COLO668 (cell line): ENCODE results near the gene NAPA.

Source experiments
- DNase-seq: peaks from one replicate; lab custom pipeline; 2025; ENCODE audit not compliant: unreplicated experiment; lab: John Stamatoyannopoulos, UW

Gene NAPA

GRCh38 chr19:47523473-47523872, 8.6 kb upstream of the NAPA start:
- DNase-seq, result peak; percentile 50

DNA sequence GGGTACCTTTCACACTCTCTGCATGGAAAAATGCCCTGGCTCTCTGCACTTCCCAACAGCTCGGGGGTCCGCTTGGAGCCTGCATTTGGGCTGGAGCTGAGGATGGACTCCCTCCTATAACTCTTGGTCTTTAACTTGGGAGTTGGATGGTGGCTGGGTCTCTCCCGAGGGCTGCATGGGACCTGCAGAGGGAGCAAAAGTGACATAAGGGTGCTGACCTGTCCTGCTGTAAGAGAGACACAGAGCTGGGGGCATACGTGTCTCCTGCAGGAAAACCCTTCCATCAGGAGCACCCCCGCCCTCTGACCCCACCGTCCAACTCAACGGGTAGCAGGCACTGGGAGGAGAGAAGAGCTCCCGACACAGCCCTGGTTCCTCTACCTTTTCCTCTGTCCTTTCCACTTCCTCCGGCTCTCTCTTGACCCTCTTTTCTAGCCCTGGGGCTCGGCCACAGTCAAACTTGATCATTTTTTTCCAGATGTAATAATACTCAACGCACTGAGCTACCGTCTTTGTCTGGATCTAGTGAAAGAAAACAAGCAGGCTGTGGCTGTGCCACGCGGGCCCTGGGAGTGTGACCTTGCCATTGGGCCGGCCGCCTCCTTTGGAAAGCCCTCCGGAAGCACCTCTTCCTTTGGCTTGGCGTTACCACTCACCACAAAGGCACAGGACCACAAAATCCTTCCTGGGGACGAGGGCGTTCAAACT, 6.8 kb upstream of the NAPA start:
- no peak for DNase-seq

DNA sequence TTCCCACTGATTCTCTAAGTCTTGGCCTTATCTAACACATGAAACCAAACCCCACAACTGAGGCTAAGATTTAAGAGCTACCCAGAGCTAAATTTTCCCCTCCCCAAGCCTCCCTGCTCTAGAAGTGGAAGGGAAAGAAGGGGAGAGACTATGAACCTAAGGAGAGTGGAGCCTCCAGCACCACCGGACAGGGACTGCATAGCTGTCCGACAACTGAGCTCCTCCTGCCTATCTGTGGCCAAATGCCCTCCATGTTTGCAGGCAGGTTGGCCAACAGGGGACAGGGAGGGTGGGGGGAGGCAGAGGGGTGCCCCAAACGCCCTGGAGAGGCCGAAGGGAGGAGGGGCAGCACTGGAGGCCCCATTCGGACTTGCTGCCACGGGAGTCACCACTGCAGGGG, 6.0 kb upstream of the NAPA start:
- DNase-seq, result no peak

GRCh38 chr19:47520343-47520806, 5.5 kb upstream of the NAPA start:
- no peak for DNase-seq

GRCh38 chr19:47518854-47519253, 4.0 kb upstream of the NAPA start:
- no peak for DNase-seq

GRCh38 chr19:47518139-47518538, 3.3 kb upstream of the NAPA start:
- no peak for DNase-seq

DNA sequence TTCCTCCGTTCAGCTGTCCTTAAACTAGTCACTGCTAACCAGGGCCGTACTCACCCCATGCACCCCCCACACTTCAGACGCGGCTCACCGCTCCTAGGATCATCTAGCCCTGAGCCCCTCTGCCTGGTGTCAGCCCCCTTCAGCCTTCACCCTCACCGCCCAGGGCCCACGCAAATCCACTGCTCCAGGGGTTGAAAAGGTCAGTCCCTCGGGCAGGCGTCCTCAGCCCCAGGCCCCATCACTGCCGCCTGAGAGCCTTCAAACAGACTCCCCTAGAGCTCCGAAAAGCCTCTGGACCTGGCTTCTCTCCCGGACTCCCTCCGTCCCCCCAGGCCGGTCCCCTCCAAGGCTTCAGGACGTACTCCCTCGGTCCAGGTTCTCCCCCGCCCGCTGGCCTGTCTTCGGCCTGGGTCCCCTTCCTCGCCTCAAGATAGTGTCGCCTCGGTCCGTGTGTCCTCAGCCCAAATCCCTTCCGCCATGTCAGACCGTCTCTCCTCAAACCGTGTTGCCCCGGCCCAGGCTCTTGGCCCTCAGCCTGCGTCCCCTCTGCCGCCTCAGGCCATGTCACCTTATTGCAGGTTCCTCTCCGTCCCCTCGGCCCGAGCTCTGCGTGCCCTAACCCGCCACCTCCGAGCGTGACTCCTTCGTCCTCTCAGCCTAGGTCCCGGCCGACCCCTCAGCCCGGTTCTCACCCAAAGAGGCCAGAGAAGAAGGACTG, 553 bp downstream of the NAPA start:
- peak; percentile 32 for DNase-seq

GRCh38 chr19:47512948-47513319, 1.9 kb downstream of the NAPA start:
- no peak for DNase-seq

DNA sequence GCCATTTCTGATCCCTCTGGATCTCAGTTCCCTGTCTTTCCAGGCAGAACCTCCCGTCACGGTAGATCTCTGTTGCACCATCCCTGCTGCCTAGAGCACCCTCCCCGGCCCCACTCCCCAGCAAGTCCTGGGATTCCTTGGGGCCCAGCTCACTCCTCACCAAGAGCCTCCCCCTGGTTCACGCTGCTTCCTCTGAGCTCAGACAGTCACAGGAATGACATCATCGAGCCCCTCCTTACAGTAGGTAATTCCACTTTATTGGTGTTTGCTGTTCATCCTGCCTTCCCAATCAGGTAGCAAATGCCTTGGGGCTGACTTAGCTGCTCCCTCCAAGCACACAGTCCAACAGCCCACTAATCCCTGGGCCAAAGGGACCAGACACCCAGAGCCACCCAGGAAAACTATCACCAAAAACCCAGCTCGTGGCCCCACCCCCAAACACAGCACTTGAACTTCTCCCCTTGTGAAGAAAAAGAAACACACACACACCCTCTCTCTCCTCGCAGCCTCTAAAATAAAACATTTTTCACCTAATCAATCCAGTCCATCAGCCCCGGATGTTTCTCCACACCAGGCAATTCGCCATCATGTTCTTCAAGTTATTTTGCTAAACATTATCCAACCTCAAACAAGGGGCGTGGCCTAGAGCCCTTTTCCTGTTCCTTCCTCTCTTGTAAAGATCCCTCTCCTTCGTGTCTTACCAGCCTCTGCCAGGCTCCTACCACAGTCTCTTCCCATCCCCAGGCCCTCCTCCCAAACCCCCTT, 2.5 kb downstream of the NAPA start:
- DNase-seq, result peak; percentile 26

DNA sequence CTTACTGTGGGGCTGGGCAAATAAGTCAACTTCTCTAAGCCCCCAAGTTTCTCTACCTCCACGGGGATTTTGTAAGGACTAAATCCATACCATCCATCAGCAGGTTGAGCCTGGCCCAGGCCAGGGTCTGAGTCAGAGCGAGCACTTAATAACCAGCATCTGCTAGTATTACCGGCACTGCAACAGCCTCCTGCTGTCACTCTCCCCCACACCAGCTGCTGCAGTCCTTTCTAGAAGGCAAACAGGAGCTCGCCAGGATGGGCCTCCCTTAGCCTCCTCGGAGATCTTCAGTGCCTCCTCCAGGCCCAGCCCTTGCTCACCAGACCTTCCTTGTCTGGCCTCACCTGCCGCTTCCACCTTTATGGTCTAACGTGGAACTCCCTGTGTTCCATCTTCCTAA, 3.2 kb downstream of the NAPA start:
- DNase-seq, result no peak

DNA sequence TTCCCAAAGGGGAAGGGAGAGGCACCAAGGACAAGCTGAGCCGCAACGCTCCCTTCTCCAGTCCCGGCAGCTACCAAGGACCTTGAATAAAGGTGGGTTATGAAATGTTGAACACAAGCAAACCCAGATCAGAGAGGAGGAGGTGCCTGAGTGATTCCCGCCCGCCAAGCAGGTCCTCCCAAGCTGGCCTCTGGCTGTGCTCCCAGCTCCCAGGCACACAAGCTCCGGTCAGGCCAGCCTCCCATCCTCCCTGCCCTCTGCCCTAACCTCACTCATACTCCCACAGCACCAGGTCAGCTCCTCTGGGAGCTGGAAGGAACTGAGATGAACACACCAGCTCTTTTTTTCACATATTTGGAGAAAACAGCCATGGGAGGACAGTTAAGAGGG, 3.7 kb downstream of the NAPA start:
- no peak for DNase-seq

DNA sequence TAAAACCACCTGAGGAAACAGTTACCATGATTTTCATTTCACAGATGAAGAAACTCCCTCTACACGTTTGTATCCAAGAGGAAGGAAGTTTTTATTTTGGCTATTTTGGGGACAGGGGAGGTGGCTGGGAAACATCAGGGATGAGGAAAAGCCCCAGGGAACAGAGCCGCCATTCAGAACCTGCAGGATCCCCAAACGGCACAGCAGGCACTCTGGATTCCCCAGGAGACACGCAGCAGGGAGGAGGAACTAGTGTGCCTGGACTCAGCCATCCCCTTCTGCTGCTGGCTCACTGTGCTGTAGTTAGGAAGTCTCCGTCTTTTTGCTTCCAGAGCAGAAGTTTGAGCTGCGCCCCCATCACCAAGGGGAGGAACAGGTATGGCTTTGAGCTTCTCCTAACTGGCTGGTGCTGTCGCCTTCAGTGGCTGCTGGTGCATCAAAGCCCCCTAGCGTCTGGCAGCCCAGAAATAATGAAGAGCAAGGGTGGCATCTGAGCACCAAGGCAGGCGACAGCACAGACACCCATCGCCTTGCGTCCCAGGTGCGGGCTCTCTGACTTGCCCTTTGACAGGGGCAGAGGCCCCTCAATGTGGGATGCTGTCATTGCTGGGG, 4.2 kb downstream of the NAPA start:
- no peak for DNase-seq

DNA sequence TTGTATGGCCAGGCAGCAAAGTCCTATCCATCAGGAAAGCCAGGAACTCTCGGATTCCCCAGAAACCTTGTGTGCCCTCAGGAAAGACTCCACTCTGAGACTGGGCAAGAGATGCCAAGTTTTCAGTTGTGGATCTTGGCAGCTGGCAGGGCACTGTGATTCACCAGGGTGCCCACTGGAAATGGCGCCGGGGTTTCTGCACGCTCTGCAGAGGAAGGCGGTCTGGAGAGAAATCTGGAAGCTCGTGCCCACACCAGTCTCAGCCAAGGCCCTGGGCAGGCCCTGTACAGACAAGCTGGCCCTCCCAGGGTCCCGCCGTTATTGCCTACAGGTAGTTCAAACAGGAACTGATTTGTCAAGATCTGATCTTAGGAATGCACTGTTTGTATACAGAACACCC, 4.9 kb downstream of the NAPA start:
- DNase-seq, result no peak

GRCh38 chr19:47509170-47509847, 5.6 kb downstream of the NAPA start:
- DNase-seq, result no peak

- DNase-seq, result no peak
These were observed 6.1 kb downstream of the NAPA start for GRCh38 chr19:47508721-47509120.

GRCh38 chr19:47507924-47508553, 6.8 kb downstream of the NAPA start:
- peak; percentile 17 for DNase-seq

DNA sequence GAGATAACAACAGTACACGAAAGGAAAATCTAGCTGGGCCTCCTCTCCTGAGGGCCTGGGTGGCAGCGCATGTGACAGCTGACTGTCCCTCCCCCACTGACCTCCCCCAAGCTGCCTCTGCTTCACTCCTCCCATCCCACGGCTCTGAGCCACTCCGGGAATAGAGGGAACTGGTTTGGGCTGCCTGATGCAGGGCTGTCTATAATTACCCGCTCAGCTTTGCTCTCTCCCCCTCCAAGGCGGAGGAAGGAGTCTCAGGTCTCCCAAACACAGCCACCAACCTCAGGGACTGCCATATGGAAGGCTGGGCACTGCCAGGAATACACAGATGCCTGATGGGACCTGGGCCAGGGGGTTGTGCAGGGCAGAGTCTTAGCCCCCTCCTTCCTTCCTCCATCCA, 7.9 kb downstream of the NAPA start:
- DNase-seq, result no peak

DNA sequence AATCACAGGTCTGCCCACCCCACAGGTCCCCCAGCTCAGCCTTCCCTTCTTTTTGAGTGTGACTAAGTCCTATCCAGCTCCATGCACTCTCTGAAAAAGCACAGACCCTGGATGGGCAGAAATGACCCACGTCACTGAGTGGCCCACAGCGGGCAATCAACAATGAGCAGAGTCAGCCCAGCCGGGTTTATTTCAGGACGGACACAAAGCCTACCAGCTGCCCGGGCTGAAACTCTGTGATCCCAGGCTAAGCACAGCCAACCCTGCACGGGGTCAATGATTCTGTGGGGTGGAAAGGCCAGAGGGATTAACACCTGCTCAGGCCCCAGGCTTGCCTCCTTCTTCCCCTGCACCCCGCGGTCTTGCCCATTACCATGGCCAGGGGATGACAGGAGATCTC, 8.4 kb downstream of the NAPA start:
- DNase-seq, result no peak

DNA sequence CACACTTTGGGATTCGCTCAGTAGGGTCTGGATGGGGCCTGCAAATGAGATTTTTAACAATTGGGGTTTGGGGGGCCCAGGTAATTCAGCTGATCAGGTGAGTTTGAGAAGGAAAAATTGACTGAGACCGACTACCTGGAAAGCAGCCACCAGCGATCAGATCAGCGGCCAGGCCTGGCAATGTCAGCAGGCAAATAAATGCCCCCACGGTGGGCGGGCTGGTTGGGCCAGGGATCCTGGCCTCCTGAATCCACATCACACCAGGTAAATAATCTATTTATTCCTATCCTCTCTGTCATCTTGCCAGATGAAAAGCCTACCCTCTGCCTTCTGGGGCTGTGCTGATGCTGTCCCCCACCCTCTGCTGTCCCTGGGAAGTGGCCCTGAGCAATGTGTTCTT, 9.4 kb downstream of the NAPA start:
- no peak for DNase-seq

GRCh38 chr19:47503826-47504150, 11.1 kb downstream of the NAPA start:
- DNase-seq, result no peak
